Medulla oblongata (tissue), 1 donor: Measurements from ENCODE around the gene HNF4A.
"Not testable (repeated sequence)": the region's sequence is repeated elsewhere in the genome, so short reads cannot be mapped to it uniquely, and the experiment has no call there.

Experiments
- DNase-seq: peaks from one replicate; pipeline ENCODE4 v3.0.0-alpha.2; 2015; ENCODE audit errors: extremely low spot score

The HNF4A gene

DNA sequence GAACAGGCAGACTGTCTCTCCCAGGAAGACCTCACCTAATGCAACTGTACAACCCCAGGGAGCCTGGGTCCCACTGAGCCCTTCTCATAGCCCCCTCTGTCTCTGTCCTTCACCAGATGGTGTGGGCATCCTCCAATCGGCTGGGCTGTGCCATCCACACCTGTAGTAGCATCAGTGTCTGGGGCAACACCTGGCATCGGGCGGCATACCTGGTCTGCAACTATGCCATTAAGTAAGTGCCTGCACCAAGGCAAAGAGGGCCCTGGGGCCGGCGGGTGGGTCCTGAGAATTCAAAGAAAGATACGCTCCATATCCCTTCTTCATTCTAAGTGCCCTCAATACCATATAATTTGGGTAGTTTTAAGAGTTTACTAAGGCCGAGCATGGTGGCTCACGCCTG, 10.4 kb upstream of the HNF4A start:
- no peak for DNase-seq

DNA sequence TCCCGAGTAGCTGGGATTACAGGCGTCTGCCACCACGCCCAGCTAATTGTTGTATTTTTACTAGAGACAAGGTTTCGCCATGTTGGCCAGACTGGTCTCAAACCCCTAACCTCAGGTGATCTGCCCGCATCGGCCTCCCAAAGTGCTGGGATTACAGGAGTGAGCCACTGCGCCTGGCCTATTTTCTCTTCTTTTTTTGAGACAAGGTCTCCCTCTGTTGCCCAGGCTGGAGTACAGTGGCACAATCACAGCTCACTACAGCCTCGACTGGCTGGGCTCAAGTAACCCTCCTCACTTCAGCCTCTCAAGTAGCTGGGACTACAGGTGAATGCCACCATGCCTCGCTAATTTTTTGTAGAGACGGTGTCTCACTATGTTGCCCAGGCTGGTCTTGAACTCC, 9.6 kb upstream of the HNF4A start:
- DNase-seq: not testable (repeated sequence)

GRCh38 chr20:44348168-44348659, 7.3 kb upstream of the HNF4A start:
- DNase-seq: no peak

DNA sequence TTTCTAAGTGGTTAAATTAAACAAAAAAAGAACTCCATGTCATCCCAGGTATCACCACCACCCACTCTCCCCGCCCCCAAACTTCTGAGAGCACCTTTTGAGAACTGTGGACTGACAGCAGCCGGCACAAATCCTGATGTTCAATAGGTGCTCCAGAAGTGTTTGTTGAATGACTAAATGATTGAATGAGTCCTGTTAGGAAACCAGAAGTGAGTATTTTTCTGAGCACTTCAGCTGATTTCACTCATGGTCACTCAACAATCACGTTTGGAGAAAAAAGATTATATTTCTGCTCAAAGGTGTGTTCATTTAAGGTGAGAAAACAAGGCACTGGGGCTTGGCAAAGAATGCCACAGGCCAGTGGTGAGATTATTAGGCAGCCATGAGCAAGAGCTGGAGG, 6.2 kb upstream of the HNF4A start:
- no peak for DNase-seq

- DNase-seq: no peak
These were observed 4.9 kb upstream of the HNF4A start for GRCh38 chr20:44350567-44350966.

DNA sequence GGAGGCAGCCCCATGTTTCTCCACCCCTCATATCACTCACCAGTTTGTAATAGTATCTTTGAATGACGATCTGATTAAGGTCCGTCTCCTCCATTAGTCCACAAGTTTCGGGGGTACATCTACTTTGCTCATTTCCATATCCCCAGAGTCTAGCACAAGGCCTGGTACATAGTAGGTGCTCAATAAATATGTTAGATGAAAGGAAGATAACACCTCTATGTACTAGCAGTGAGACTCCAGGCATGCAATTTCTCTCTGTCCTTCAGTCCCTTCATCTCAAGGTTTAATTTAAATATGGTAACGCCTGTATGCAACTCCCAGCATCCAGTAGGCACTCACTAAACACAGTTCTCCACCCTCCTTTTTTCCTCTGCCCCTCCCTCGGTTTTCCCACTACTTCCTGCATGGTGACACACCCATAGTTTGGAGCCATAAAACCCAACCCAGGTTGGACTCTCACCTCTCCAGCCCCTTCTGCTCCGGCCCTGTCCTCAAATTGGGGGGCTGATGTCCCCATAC, 461 bp upstream of the HNF4A start:
- DNase-seq: no peak

GRCh38 chr20:44356353-44356723, 839 bp downstream of the HNF4A start:
- no peak for DNase-seq

DNA sequence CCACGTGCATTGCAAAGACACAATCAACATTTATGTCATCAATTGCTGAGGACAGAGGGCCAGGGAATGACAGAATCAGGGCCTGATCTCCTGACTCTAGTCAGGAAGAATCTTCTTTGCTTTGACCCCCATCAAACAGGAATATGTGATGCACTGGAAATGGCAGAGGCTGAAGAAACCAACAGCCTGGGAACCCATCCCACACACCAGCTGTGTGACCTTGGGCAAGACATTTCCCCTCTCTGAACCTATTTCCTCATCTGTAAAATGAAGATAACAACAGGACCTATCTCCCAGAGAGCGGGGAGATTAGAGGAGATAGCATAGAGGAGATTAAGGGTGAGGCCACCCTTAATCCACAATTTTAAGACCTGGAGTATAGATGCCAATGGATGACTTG, 1.5 kb downstream of the HNF4A start:
- DNase-seq: no peak

DNA sequence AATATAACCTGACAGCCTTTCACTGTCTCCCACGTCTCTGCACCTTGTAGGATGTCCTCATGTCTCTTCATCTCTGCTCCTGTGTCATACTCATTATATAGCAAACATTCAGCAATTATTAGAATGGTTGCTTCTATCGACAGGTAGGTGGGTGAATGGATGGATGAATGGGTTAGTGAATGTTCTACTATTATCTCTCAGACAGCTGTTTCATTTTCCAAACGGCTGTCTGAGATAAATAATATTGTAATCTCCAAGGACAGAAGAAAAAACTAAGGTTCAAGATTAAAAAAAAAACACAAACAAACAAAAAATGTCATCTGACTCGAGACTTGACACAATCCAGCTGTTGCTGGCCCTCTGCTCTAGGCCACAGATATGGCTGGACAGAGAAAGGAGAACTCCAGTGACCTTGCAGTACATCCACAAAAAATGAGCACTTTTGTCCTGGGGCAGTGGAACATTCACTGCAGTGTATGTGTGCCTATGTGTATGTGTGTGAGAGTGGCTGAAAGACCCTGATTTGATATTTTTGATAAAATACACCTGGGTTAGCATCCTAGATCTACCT, 2.1 kb downstream of the HNF4A start:
- DNase-seq: no peak

GRCh38 chr20:44358776-44359175, 3.3 kb downstream of the HNF4A start:
- no peak for DNase-seq

DNA sequence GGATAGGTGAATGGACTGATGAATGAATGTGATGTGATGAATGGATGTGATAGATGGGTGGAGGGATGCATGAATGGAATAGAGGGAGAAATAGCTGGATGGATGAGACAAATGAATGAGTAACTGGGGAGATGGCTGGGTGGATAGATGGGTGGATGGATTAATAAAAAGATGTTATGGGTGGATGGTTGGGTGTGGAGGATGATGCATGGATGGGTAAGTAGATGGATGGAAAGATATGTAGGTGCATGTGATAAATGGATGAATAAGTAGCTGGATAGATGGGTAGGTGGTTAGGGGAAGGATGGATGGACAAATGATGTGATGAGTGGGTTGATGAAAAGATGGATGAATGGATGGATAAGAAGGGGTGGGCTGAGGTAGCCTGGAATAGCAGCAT, 4.7 kb downstream of the HNF4A start:
- DNase-seq: no peak

DNA sequence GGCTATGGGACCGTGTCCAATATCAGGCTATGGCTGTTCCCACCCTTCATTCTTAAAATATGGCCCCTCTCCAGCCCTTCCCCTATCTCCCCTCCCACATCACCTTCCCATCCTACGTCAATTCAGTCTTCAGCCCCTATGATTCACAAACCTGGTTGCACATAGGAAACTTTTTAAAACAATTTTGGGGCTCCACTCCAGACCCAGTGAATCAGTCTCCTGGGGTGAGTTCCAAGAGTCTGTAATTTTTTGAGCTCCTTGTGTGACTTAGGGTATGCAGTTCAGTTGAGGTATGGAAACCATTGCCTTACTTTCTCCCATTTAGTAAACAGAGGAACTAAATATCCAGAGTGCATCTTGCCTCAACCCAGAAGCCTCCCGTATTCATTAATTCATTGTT, 5.5 kb downstream of the HNF4A start:
- no peak for DNase-seq

DNA sequence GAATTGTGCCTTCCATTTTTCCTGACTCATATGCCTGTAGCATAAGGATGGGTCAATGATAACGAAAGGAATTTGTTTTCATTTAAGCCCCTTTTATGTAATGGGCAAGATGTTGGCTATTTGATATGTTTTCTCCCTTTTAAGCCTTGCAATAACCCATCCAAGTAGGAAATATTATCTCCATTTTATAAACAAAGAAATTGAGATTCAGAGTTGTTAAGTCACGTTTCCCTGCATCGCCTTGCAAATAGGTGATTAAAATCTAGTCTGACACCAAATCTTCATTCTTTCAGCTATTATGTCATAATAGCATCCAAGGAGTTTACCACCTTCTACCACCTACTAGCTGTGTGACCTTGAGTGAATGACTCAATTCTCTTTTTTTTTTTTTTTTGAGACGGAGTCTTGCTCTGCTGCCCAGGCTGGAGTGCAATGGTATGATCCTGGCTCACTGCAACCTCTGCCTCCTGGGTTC, 7.0 kb downstream of the HNF4A start:
- no peak for DNase-seq

DNA sequence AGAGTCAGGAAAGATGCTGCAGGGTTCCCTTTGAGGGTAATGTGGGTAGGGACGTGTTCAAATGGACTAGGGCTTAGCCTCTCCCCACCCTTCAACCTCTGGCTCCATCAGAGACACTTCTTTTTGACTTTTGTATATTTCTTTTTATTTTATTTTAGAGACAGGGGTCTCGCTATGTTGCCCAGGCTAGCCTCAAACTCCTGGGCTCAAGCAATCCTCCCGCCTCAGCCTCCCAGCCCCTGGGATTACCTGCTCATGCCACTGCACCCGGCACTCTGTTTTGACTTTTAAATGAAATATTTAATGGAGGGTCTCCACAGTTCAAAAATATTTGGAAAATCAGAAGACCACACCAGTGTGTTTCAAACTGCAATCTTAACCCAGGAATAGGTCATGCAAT, 8.6 kb downstream of the HNF4A start:
- no peak for DNase-seq

DNA sequence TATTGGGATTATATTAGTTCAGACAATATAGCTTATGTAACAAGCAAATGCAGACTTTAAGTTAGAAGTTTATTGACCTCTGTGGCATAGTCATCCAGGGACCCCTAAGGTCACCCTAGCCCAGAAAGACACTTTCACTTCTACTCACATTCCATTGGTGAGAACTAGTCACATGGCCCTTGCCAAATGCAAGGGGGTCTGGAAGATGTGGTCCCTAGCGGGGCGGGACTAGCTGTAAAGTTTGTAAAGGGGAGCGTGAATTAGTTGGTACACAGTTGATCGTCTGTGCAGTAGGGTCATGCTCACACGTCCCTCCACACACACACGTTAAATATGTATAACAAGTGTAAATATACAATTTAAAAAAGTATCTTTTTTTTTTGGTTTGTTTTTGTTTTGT, 9.3 kb downstream of the HNF4A start:
- DNase-seq: no peak

DNA sequence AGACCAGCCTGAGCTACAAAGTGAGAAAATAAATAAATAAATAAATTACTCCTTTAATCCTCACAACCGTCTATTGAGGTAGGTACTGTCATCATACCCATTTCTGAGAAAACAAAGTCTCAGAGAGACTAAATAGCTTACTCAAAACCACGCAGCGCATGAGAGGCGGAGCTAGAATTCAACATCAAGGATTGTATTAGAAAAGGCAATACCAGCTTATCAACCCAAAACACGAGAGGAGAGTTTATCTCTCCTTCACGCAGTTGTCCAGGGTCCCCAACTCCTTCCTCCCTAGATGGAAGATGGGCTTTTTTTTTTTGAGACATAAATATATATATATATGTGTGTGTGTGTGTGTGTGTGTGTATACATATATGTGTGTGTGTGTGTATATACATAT, 12.2 kb downstream of the HNF4A start:
- DNase-seq: no peak

DNA sequence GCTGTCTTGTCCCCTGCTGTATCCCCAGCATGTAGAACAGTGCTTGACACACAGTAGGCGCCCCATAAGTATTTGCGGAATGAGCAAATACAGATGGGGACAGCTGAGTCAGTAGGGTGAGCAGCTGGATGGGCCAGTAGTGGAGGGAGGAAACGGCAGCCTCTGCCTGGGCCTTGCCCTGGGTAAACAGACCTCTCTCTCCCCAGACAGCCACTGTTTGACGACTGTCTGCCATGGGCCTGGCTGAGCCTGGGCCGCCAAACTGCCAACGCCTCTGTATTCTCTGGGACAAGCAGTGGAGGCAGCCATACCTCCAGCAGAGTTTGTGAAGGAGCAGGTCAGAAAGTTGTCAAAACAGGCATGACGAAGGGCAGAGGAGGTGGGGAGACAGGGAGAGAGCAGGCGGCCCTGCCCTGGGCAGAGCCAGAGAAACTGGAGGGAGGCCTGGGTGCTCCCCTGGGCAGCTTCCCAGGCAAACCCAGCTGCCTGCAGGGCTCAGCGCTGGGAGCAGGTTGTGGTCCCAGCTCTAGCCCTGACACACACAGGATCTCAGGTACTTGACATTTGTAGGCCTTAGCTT, 15.2 kb downstream of the HNF4A start:
- DNase-seq: no peak

DNA sequence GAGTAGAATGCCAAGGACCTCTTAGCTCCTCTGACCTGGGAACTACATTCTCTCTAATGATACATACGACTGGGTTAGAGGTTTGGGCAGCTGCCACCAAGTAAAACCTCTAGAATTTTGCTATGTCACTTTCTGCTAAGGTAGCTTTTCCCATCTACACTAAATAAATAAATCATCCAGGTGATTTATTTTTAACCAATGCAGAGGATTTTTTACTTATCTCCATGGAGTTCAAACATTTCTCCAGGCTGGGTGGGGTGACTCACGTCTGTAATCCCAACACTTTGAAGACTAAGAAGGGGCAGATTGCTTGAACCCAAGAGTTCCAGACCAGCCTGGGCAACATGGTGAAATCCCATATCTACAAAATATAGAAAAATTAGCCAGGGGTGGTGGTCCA, 27.1 kb downstream of the HNF4A start:
- no peak for DNase-seq

- DNase-seq: peak; percentile 62
These were observed 29.0 kb downstream of the HNF4A start for GRCh38 chr20:44384423-44385027.

DNA sequence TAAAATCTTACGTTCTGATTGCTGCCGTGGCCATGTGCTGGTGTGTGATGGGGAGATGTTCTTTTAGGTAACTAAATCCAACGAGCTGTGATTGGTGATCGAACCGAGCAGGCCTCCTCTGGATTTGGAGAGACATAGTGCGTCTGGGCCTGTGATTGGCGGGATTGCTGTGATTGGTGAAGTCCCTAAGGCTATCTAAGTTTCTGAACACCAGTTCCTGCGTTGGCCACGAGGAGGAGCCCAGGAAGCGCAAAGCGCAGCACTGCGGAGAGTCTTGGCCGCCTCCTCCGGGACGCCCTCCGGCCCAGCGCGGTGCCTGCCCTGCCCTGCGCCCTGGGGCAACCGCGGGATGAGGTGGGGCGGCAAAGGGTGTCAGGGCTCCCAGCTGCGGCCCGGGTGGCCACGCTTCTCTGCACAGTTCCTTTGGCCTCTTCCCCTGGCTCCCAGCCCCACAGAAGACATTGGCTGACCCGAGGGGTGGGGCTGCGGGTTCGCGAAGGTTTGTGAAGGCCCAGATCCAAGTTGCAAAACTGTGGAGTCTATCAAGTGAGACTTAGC, 33.0 kb downstream of the HNF4A start:
- peak; percentile 13 for DNase-seq

DNA sequence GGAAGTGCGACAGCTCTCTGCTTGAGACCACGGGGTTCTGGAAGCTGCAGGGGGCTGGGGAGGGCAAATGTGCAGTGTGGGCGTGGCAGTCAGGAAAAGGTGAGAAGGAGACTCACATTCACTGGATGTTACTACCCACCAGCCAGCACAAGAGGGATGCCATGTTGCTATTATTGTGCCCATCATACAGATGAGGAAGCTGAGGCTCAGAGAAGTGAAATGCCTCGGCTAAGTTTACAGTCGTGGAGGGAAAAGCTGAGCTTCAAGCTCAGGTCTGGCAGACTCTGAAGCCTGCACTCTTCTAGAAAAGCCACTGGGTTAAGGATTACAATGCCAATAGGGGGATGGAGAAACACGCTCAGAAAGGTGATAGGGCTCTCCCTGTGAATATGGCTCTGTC, 34.4 kb downstream of the HNF4A start:
- no peak for DNase-seq

- no peak for DNase-seq
These were observed 34.8 kb downstream of the HNF4A start for GRCh38 chr20:44390280-44390679.
